NCI-H774 (cell line): ENCODE results near the gene CENPC.
"Not testable (repeated sequence)": the region's sequence is repeated elsewhere in the genome, so short reads cannot be mapped to it uniquely, and the experiment has no call there.

Experiments
- DNase-seq: peaks from one replicate; lab custom pipeline; 2025; lab: John Stamatoyannopoulos, UW

Gene CENPC

DNA sequence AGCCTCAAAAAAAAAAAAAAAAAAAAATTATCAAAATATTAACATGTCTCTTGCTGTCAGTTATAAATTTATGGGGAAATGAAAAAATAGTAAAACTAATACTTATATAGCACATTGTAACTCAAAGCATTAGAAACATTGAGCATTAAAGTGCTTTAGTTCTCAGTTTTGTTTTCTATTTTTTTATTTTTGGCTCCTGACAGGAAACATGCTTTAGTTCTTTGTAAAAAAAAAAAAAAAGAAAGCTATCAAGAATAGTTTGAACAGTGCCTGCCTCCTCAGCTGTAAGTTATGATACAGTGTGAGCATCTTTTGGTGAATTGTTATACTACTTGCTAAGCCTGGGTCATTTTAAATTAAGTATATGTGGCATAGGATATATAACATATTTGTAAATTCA, 5.1 kb upstream of the CENPC start:
- DNase-seq = no peak

DNA sequence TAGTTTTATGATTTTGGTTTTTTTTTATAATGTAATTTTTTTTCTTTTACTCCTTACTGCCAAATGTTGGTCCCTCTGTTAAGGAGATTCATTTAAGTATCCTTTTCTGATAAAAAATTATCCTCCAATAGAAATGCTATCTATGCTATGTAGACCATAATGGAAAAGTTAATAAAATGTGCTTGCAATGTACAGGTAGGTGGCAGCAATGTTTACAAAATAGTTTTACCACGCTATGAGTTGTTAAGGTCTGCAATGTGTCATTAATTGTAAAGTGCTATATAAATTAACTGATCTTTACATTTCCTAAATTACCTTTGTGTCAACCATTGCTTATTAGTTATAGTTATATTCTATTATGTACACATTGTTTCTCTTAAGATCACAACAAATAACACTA, 3.8 kb upstream of the CENPC start:
- no peak for DNase-seq

- no peak for DNase-seq
Observed at GRCh38 chr4:67546971-67547370, 1.7 kb upstream of the CENPC start.

DNA sequence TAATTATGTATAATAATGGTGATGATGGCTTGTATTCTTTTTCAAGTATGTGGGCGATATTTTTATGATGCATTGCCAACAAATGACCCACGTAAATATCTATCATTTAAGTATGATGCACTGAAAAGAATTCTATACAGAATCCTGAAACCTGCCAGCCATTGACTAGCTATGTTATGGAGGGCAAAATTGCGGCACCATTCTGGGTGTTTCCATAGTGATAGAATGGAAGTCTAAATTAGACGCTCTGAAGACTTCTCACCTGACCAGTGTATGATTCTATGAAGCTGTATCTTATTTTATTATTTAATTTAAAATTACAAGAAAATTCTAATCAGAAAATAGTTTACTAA, 677 bp upstream of the CENPC start:
- peak; percentile 12 for DNase-seq

DNA sequence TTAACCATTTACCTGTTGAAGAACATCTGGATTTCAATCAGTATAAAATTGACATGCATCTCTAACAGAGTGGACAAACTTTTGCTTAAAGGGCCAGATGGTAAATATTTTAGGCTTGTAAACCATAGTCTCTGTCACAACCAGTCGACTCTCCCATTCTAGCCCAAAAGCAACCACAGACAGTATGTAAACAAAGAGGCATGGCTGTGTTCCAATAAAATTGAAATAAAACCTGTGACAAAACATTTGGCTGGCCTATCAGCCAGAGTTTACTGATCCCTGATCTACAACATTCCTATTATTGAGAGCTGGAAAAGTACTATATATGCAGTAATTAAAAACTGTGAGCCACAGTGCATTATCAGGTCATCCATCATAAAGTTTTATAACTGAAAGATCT, 3.2 kb downstream of the CENPC start:
- no peak for DNase-seq

DNA sequence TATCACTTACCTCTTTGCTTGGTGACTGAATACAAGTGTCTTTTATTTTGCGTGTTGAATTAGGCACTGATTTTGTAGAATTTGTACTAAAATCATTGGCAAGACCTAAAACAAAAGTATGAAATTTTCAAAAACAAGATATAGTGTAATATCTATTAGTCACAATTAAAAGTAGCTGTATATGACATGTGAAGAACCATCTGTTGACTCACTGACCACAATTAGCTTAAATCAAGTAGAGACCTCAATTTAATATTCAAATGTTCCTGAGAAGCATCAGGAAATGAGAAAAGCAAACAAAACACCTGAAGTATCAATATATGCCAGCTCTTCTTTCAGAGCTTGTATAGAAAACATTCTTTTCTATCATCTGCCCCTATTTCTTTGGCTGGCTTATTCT, 5.5 kb downstream of the CENPC start:
- DNase-seq = no peak

DNA sequence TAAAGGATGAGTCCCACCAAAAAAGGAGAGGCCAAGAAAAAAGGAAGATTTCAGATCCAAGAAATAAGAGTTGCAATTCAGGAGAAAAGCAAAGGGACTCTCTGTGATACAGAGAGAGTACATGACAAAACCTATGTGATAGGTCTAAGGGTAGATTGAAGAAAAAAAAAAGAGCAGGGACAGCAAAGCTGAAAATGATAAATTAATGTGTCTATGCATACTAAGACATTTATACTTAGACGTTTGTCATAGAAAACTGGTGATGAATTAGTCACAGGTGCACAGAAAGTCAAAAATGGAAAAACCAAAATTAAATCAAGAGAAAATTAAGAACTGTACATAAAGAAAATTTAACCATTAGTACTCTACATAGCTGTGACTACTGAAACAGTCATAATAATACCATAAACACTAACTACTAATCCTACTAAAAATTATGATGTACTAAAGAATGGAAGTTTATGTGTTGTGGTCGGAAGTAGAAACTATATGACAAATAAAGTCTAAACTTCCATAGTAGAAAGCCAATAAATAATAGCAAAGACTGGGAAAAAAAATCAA, 9.9 kb downstream of the CENPC start:
- DNase-seq = no peak

- DNase-seq = no peak
Observed at GRCh38 chr4:67533112-67533511, 12.2 kb downstream of the CENPC start.

DNA sequence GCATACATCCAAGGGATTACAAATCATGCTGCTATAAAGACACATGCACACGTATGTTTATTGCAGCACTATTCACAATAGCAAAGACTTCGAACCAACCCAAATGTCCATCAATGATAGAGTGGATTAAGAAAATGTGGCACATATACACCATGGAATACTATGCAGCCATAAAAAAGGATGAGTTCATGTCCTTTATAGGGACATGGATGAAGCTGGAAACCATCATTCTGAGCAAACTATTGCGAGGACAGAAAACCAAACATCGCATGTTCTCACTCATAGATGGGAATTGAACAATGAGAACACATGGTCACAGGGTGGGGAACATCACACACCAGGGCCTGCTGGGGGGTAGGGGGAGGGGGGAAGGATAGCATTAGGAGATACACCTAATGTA, 12.9 kb downstream of the CENPC start:
- not testable (repeated sequence) for DNase-seq

GRCh38 chr4:67531379-67531962, 13.8 kb downstream of the CENPC start:
- DNase-seq = no peak

DNA sequence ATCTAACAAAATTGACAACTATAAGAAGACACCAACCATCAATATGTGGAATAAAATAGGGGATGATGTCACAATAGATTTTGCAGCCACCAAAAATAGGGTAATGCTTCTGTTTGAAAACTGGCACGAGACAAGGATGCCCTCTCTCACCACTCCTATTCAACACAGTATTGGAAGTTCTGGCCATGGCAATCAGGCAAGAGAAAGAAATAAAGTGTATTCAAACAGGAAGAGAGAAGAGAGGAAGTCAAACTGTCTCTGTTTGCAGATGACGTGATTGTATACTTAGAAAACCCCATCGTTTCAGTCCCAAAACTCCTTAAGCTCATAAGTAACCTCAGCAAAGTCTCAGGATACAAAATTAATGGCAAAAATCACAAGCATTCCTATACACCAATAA, 21.2 kb downstream of the CENPC start:
- DNase-seq = not testable (repeated sequence)

GRCh38 chr4:67522851-67523671, 22.2 kb downstream of the CENPC start:
- DNase-seq = no peak

GRCh38 chr4:67522230-67522629, 23.1 kb downstream of the CENPC start:
- no peak for DNase-seq

- DNase-seq = no peak
Observed at GRCh38 chr4:67521506-67521905, 23.8 kb downstream of the CENPC start.

DNA sequence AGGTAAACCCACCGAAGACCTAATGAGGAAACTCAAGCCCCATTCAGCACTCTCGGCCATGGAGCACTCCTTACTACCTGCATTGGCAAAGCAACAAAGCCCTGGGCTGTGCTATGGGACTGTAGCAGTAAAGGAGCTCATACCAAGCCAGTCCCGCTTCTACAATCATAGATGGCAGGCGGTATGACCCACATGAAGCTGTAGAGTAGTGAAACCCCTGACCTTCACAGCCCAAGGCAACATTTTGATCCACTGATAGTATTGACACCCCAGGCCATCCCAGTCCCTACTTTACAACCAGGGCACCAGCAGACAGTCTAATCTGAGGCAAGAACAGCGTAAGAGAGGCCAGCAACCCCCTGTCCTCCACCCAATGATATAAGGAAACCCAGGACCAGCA, 25.2 kb downstream of the CENPC start:
- no peak for DNase-seq

DNA sequence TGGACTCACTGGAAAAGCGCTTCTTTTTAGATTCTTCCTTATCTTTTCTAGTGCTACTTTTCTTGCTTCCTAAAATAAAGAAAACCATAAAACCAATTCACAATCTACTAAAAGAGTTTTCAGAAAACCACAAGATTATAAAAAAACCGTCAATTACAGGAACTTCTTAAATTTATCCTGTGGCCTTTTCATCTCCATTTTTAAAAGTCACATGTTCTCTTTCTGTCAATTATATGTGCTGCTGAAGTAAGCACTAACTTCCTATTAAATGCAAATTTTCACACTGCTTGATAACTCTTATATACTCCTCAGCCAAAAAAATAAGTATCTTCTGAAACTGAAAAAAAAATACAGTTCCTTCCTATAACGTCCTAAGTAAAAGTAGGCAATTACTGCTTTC, 32.8 kb downstream of the CENPC start:
- no peak for DNase-seq

GRCh38 chr4:67500373-67500772, 44.9 kb downstream of the CENPC start:
- DNase-seq = no peak

- DNase-seq = no peak
Observed at GRCh38 chr4:67499799-67500198, 45.5 kb downstream of the CENPC start.

- no peak for DNase-seq
Observed at GRCh38 chr4:67483868-67484602, 61.3 kb downstream of the CENPC start.

DNA sequence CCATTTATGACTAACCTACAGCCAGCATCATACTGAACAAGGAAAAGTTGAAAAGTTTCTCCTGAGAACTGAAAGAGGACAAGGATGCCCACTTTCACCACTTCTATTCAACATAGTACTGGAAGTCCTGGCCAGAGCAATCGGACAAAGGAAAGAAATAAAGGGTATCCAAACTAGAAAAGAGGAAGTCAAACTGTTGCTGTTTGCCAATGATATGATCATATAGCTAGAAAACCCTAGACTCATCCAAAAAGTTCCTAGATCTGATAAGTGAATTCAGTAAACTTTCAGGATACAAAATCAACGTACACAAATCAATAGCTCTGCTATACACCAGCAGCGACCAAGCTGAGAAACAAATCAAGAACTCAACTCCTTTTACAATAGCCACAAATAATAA, 64.5 kb downstream of the CENPC start:
- no peak for DNase-seq

DNA sequence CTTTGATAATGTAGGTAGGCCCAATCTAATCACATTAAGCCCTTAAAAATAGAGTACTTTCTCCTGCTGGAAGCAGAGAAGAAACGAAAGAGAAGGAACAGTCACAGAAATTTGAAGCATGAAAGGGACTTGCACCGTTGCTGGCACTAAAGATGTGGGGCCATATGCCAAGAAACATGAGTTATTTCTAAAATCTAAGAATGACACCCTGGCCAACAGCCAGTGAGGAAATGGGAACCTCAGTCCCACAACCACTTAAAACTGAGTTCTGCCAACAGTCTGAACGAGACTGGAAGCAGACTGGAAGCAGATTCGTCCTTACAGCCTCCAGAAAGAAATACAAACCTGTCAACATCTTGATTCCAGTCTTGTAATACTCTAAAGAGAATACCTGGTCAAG, 70.1 kb downstream of the CENPC start:
- DNase-seq = no peak

DNA sequence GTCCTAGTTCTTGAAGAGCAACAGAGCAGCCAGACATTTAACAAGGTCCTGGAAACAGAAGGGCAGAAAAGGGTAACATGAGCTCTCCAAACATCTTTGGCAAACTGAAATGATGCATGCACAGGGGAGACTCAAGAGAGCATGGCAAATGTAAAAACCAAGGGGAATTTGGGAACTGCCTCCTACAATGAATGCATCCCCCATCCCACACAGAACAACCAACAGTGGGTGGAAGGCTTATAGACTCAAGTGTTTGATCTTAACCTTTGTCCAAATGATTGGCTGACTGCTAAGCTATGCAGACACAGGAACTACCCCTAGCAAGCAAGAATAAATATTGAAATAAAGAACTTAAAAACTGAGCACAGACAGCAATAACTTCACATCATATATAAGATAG, 74.4 kb downstream of the CENPC start:
- DNase-seq = no peak

DNA sequence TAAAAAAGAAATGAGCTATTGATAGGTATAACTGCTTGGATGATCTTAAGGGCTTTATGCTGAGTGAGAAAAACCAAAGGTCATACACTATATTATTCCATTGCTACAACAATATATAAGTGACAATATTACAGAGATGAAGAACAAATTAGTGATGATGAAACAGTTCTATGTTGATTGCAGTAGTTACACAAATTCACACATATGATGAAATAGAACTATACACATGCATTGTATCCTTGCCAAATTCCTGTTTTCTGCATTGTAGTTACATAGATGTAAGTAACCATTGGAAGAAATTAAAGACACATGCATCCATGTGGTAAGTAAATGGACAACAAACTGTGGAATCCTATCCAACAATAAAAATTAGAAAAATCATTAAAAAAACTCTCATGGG, 76.5 kb downstream of the CENPC start:
- no peak for DNase-seq
